GM18498 (cell line): Measurements from ENCODE around the gene HYOU1.
"Not testable (repeated sequence)": the region's sequence is repeated elsewhere in the genome, so short reads cannot be mapped to it uniquely, and the experiment has no call there.

Experiments used
- ATAC-seq: cut with Tn5 transposase; IDR thresholded peaks from one replicate; pipeline ENCODE4 v1.9.1; 2021; ENCODE audit warnings: mild to moderate bottlenecking, moderate library complexity; ENCODE audit not compliant: unreplicated experiment

Gene HYOU1, protein sequence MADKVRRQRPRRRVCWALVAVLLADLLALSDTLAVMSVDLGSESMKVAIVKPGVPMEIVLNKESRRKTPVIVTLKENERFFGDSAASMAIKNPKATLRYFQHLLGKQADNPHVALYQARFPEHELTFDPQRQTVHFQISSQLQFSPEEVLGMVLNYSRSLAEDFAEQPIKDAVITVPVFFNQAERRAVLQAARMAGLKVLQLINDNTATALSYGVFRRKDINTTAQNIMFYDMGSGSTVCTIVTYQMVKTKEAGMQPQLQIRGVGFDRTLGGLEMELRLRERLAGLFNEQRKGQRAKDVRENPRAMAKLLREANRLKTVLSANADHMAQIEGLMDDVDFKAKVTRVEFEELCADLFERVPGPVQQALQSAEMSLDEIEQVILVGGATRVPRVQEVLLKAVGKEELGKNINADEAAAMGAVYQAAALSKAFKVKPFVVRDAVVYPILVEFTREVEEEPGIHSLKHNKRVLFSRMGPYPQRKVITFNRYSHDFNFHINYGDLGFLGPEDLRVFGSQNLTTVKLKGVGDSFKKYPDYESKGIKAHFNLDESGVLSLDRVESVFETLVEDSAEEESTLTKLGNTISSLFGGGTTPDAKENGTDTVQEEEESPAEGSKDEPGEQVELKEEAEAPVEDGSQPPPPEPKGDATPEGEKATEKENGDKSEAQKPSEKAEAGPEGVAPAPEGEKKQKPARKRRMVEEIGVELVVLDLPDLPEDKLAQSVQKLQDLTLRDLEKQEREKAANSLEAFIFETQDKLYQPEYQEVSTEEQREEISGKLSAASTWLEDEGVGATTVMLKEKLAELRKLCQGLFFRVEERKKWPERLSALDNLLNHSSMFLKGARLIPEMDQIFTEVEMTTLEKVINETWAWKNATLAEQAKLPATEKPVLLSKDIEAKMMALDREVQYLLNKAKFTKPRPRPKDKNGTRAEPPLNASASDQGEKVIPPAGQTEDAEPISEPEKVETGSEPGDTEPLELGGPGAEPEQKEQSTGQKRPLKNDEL

GRCh38 chr11:119057000-119057769 lies at the start of gene HYOU1:
HYOU1 (minus strand) TSS chr11:119057205; CDS start chr11:119056160, 1,045 bp downstream.
- peak; percentile 91 for ATAC-seq

DNA sequence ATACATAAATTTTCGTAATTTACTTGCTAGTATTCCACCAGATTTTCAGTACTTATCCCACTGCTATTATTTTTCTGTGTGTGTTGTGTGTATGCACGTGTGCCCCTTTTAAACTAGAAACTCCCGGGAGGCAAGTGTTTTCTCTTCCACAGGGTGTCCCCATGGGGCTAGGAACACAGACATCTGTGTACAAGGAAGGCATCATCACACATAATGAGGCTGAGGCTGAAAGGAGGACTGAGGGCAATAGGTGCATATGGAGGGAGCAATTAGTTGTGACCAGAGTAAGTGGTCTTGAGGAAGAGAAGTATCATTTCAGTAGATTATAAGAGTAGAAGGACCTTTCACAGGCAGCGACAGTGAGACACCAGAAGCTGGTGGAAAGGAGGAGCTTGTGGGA lies 46.8 kb upstream of the HYOU1 start:
- no peak for ATAC-seq

DNA sequence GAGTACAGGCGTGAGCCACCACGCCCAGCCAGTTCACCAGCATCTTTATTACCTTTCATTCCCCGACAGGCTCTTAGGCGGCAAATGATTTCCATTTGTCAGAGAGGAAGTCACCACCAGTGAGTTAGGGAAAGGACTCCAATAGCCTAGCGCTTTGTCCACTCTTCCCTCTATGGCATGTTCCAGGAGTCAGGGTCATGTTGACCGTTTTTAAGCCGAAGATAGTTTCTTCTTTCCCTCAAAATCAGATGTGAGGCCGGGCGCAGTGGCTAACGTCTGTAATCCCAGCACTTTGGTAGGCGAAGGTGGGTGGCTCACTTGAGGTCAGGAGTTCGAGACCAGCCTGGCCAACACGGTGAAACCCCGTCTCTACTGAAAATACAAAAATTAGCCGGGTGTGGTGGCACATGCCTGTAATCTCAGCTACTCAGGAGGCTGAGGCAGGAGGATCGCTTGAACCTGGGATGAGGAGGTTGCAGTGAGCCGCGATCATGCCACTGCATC lies 46.2 kb upstream of the HYOU1 start:
- not testable (repeated sequence) for ATAC-seq

- peak; percentile 82 for ATAC-seq
Measured at GRCh38 chr11:119101759-119102423, 44.9 kb upstream of the HYOU1 start, which contains the start of gene DPAGT1. DPAGT1 (minus strand) TSS chr11:119101853; CDS start chr11:119101655, 198 bp downstream.

DNA sequence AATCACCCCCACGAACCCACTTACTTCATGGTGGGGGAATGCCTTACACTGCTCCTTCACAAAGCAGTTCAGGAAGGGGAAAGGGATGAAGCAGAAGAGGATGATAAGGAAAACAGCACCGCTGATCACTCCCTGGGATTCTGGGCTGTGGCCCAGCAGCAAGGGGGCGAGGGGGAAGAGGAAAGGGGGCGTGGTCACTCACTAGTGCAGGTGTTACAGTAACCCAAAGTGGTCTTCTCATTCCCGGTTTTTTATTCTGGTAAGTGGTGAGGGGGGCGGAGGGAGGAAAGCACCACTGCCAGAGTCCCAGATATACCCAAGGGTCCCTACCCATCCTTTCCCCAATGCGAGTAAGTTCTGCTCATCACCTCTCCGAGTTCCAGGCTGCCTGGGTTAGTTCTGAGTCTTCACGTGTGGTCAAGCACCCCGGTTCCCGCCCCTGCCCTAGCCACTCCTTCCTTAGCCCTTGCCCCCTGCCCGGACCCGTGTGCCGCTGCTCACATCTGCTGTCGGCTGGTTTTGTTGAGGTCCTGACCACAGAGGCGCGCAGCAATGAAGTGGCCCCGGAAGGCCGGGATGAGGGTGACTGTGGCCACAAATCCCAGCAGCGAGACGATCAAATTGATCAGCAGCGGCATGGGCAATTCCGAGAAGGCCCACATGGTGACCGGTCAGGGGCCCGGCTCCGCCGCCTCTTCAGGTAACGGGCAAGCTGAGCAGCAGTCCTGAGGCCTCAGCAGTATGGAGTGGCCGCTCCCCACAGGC lies 44.2 kb upstream of the HYOU1 start:
- peak; percentile 35 for ATAC-seq

- no peak for ATAC-seq
Measured at GRCh38 chr11:119100246-119100970, 43.4 kb upstream of the HYOU1 start.

DNA sequence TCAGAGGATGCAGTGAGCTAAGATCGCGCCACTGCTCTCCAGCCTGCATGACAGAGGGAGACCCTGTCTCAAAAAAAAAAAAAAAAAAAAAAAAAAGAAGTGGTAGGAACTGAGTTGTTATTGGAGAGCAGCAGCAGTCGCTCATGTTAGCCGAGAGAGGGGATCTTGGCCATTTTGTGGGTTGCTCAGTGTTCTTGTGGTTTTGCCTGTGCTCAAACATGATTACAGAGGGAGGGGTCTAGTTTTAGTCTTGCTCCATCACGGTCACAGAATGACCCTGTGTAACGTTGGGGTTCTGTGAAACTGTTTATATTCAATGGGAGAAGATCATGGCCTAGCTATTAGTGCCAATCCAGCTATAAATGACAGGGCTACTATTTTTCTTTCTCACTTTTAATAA lies 42.7 kb upstream of the HYOU1 start:
- ATAC-seq, result no peak

GRCh38 chr11:119095066-119095880 lies 38.3 kb upstream of the HYOU1 start:
- ATAC-seq, result peak; percentile 86

DNA sequence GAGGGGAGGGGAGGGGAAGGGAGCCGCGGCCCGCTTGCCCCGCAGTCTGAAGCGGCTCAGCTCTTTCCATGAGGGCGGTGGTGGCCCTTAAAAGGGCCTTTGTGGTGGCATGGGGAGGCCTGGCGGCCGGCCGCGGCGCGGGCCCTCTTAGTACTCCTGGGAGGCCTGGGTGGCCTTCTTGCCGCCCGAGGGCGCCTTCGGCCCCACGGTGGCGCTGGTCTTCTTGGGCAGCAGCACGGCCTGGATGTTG lies 37.7 kb upstream of the HYOU1 start:
- peak; percentile 49 for ATAC-seq

DNA sequence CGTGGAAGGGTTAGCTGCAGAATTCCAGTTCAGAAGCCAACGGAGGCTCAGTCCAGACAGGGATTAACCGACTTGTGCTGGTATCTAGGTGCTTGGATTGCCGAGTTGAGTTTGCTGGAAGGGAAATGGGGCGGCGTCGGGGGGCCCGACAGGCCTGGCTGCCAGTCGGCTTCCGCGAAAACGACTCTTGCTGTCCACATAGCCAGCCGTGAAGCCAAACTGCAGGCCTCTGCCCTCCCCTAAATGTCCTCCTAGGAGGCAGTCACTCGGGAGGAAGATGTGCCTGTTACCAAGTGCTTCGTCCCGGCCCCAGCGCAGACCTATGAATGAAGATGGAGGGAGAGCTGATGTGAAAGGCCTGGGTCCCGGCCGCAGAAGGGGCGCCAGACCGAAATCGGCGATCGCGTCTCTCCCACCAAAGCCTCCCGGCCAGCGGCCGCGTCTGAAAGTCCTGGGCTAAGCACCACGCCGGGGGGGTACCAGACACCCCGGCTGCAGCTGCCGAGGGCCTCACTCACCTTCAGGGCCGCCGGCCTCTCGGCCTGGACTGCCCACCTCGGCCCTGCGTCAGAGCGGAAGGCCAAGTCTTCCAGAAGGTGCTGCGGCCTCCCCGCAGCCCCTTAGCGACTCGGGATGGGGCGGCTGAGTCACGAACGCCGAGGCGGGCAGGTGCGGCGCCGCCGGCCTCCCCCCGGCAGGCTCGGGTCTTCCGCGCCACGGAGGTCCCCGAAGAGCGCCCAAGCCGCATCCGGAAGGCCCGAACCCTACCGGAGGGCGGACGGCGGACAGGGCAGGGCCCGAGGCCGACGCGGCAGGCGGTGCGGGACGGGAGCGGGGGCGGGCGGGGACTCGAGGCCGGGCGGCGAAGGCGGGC lies 37.2 kb upstream of the HYOU1 start:
- ATAC-seq, result peak; percentile 16

DNA sequence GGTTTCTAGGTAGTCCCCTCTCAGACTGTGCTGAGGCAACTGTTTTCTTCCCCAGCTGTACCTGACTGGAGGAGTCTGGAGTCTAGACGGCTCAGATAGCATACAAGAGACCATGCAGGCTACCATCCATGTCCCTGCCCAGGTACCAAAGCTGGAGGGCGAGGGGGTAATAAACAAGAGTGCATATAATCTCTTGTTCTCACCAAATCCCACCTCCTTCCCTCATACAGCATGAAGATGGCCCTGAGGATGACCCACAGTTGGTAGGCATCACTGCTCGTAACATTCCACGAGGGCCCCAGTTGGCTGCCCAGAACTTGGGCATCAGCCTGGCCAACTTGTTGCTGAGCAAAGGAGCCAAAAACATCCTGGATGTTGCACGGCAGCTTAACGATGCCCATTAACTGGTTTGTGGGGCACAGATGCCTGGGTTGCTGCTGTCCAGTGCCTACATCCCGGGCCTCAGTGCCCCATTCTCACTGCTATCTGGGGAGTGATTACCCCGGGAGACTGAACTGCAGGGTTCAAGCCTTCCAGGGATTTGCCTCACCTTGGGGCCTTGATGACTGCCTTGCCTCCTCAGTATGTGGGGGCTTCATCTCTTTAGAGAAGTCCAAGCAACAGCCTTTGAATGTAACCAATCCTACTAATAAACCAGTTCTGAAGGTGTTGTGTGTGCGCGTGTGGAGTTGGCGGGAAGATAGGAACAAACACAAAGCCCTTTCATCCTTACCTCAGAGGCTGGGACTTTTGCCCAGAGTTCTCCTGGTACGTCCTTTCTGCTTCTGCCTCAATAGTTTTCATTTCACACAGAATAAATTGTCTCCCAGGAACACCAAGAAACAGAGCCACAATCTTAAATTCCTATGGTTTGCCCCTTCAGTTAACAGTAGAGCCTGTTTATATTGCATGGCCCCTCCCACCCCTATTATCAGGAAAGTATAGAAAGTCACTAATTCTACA lies 36.2 kb upstream of the HYOU1 start:
- ATAC-seq, result no peak

GRCh38 chr11:119091966-119092879 lies 35.2 kb upstream of the HYOU1 start:
- ATAC-seq, result no peak

DNA sequence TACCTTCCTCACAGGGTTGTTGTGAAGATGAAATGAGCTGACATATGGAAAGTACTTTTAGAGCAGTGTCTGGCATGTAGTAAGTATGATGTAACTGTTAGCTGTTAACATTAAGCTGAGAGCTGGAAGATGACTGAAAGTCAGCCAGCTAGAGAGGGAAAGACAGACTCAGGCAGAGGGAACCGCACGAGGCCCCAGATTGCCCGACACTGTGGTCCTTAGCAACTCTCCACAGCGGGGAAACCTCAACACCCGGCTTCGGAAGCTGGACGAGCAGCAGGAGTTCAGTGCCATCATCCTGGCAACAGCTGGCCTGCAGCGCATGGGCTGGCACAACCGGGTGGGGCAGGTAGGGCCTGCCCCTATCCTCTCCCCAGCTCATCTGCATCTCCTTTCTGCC lies 34.2 kb upstream of the HYOU1 start:
- no peak for ATAC-seq

DNA sequence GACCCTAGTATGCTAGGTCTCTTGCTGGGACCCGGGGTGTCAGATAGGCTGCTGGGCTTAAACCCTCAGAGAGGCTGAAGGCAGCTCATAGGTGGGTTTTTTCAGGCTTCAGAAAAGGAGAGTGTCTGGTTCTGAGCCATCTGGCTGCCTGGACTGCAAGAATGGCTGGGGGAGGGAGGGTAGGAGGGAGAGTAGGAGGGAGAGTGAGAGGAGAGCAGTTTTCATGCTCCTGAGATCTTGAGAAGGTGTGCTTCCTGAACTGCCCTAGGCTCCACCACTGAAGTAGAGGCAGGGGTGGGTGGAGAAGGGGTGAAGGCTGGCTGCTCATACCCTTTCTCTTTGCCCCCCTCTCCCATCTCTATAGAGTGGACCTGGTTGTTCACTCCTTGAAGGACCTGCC lies 32.3 kb upstream of the HYOU1 start:
- no peak for ATAC-seq

GRCh38 chr11:119088406-119088805 lies 31.4 kb upstream of the HYOU1 start:
- no peak for ATAC-seq
